CD8-positive, alpha-beta memory T cell (primary cell): ENCODE data around the gene BNIPL. TPM values are rescaled to one million over a fixed set of nuclear protein-coding genes. Genes with fewer than 3 reads are reported as not detected.

Source experiments
- CTCF ChIA-PET: fragments of 350-600 bp; sonication (Branson Sonifier 250); formaldehyde crosslinking; loops from one replicate; lab custom pipeline; 2021; ENCODE audit warnings: antibody characterized with exemption; lab: Charles Lee
- POLR2A ChIA-PET: fragments of 350-600 bp; sonication (Branson Sonifier 250); formaldehyde crosslinking; loops from one replicate; lab custom pipeline; 2021; ENCODE audit warnings: antibody characterized with exemption; lab: Charles Lee
- DNase-seq, 5 donors: peaks; one replicate each; pipeline versions ENCODE4 v3.0.0 to v3.0.0-alpha.2; 2020 to 2022; ENCODE audit warnings: mixed read lengths in 1 of 5
- H3K27ac ChIP-seq: one replicate; pipeline ENCODE4 v1.7.0; 2013; ENCODE audit warnings: low read depth, mild to moderate bottlenecking, low read length, moderate library complexity
- H3K27me3 ChIP-seq: 2 replicates; pipeline ENCODE4 v1.7.0; 2013; ENCODE audit warnings: low read length, mild to moderate bottlenecking; ENCODE audit not compliant: insufficient read depth, poor library complexity, severe bottlenecking
- H3K36me3 ChIP-seq: 2 replicates; pipeline ENCODE4 v1.7.0; 2013; ENCODE audit warnings: mild to moderate bottlenecking, low read length, moderate library complexity; ENCODE audit not compliant: insufficient read depth
- H3K4me1 ChIP-seq: 2 replicates; pipeline ENCODE4 v1.7.0; 2013; ENCODE audit warnings: mild to moderate bottlenecking, low read length, moderate library complexity; ENCODE audit not compliant: insufficient read depth
- H3K4me3 ChIP-seq: 2 replicates; pipeline ENCODE4 v1.7.0; 2013; ENCODE audit warnings: mild to moderate bottlenecking, low read length
- H3K9me3 ChIP-seq: 2 replicates; pipeline ENCODE4 v1.7.0; 2013; ENCODE audit warnings: mild to moderate bottlenecking, low read length
- H3K27ac Mint-ChIP-seq, 8 donors: one replicate each; pipeline ENCODE4 v1.8.0; 2020 to 2021; ENCODE audit warnings: mixed read lengths in 8 of 8, mild to moderate bottlenecking in 6 of 8, inconsistent platforms in 3 of 8, moderate library complexity in 3 of 8
- H3K27me3 Mint-ChIP-seq, 2 donors: one replicate each; pipeline ENCODE4 v1.8.0; 2020 to 2021; ENCODE audit warnings: mixed read lengths in 2 of 2, mild to moderate bottlenecking in 1 of 2, moderate library complexity in 1 of 2
- H3K36me3 Mint-ChIP-seq, 3 donors: one replicate each; pipeline ENCODE4 v1.8.0; 2020 to 2021; ENCODE audit warnings: mixed read lengths in 3 of 3, inconsistent platforms in 1 of 3, mild to moderate bottlenecking in 1 of 3
- H3K4me1 Mint-ChIP-seq, 3 donors: one replicate each; pipeline ENCODE4 v1.8.0; 2020 to 2021; ENCODE audit warnings: mixed read lengths in 3 of 3, inconsistent platforms in 1 of 3, mild to moderate bottlenecking in 1 of 3
- H3K4me3 Mint-ChIP-seq, 7 donors: one replicate each; pipeline ENCODE4 v1.8.0; 2020 to 2021; ENCODE audit warnings: mixed read lengths in 7 of 7, mild to moderate bottlenecking in 6 of 7, moderate library complexity in 4 of 7, inconsistent platforms in 2 of 7
- H3K9me3 Mint-ChIP-seq, 5 donors: one replicate each; pipeline ENCODE4 v1.8.0; 2020 to 2022; ENCODE audit warnings: mixed read lengths in 5 of 5, mild to moderate bottlenecking in 3 of 5, moderate library complexity in 2 of 5, inconsistent platforms in 1 of 5
- polyA plus RNA-seq: library from polyadenylated mRNA; unstranded; fragments of 300-500 nt; fragmentation: Illumina TruSeq; gene quantifications from one replicate; pipeline ENCODE4 v1.2.3, GENCODE V29; 2021
- total RNA-seq, 2 experiments: library from RNA; stranded (reverse); gene quantifications; one replicate each; pipeline ENCODE4 v1.2.3, GENCODE V29; 2021

Gene BNIPL
- total and polyA plus RNA-seq, 3 experiments from 2014 or later = 0.08 to 1.3 (median 0.75) TPM

DNA sequence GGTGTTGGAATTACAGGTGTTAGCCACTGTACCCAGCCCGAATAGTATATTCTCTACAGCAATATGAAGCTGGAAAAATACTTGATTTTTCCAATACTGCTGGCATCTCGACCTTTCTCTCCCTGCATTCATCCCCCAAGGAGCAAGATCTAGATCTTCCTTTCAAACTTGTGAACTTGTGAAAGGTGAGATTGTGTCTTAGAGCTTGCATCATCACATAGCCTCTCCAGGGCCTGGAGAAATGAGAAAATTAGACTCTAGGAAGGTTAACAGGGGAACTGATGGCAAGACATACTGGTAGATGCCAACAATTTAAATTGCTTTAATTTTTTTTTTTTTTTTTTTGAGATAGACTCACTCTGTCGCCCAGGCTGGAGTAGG lies 26.1 kb upstream of the BNIPL start:
- no peak overlapping the region for H3K27ac ChIP-seq
- peak overlapping the region in 4 of 7 donors; percentile 13 to 92 (median 86) for H3K4me3 Mint-ChIP-seq
- H3K9me3 Mint-ChIP-seq = no peaks in the 10 kb centered on the region
- H3K4me1 Mint-ChIP-seq = peaks cover 62 to 79% (median 78%) of the 10 kb centered on the region in 3 donors
- CTCF ChIA-PET = interaction anchor here (2.9 kb wide), 1 partner anchor 14 kb away, joined by 7 read pairs; no protein-coding TSS in a partner anchor
- no peak overlapping the region for H3K4me3 ChIP-seq
- POLR2A ChIA-PET = no interaction called here
- no peaks in the 10 kb centered on the region for H3K36me3 ChIP-seq
- no peaks in the 10 kb centered on the region for H3K27me3 Mint-ChIP-seq
- peaks cover 49% of the 10 kb centered on the region for H3K4me1 ChIP-seq
- no peak for DNase-seq
- H3K27ac Mint-ChIP-seq = peak overlapping the region in 3 of 8 donors; percentile 17 to 69 (median 63)
- peaks cover 0 to 32% (median 1%) of the 10 kb centered on the region in 3 donors for H3K36me3 Mint-ChIP-seq
- no peaks in the 10 kb centered on the region for H3K9me3 ChIP-seq
- H3K27me3 ChIP-seq = no peaks in the 10 kb centered on the region

DNA sequence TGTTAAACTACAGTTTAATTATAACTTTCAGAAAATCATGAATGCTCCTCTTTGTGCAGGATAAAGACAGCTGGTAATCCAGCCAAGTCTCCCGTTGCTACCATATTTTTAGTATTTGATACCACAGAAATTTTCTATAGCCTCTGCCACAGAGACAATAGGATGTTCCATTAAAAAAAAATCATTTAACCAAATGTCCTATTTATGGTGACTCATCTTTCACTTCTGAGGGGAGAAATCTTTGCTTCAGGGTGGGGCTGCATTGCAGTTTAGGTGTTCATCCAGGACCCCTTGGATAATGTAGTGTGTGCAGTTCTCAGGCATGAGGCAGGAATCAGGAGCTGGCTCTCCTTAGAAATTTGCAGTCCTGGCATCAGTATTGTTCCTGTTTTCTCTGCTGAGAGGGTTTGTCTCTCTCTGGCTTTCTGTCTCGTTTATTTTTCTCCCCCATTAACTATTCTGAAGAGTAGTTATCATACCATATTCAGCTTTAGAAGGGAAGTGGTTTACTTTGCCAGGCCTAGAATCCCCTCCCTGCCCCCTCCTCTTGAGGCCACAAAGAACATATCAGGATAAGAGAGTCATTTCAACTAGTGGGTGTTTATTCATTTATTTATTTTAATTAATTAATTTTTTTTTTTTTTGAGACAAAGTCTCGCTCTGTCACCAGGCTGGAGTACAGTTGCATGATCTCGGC lies 25.1 kb upstream of the BNIPL start:
- peak overlapping the region in 2 of 7 donors; percentile 31 to 70 for H3K4me3 Mint-ChIP-seq
- H3K27ac Mint-ChIP-seq = peak overlapping the region; percentile 19 to 77 (median 57)
- no peaks in the 10 kb centered on the region for H3K9me3 Mint-ChIP-seq
- H3K4me3 ChIP-seq = no peak overlapping the region
- CTCF ChIA-PET = interaction anchor here (0.5 to 1.6 kb wide), 4 partner anchors 13 to 224 kb away, joined by 3 to 7 read pairs (median 4); partner anchors contain the start of gene CDC42SE1
- no peaks in the 10 kb centered on the region for H3K9me3 ChIP-seq
- H3K4me1 ChIP-seq = peaks cover 44% of the 10 kb centered on the region
- no peak for DNase-seq
- peaks cover 52 to 69% (median 68%) of the 10 kb centered on the region in 3 donors for H3K4me1 Mint-ChIP-seq
- H3K36me3 ChIP-seq = no peaks in the 10 kb centered on the region
- no peaks in the 10 kb centered on the region for H3K27me3 Mint-ChIP-seq
- peaks cover 0 to 36% (median 1%) of the 10 kb centered on the region in 3 donors for H3K36me3 Mint-ChIP-seq
- POLR2A ChIA-PET = no interaction called here
- no peaks in the 10 kb centered on the region for H3K27me3 ChIP-seq
- no peak overlapping the region for H3K27ac ChIP-seq

DNA sequence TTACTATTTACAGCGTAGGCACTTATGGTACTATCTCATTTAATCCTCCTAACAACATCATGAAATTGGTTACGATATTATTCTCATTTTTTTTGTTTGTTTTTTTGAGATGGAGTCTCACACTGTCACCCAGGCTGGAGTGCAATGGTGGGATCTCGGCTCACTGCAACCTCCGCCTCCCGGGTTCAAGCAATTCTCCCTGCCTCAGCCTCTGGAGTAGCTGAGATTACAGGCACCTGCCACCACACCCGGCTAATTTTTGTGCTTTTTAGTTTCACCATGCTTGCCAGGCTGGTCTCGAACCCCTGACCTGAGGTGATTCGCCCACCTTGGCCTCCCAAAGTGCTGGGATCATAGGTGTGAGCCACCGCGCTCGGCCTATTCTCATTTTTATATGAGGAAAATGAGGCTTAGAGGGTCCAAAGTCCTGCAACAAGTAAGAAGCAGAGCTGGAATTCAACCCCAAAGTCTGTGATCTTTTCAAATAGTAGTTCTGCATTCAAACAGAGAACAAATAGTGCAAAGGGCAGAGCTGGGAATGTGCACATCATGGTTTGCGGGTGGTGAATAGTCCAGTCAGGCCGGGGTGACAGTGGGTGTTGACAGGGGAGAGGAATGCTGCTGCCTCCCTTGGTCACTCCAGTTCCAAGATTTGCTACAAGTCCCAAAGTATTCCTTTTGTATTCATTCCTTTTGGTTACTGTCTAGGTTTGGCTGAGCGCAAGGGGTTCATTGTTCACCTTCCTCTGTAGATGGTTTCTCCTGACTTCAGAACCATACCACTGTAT lies 23.5 kb upstream of the BNIPL start:
- POLR2A ChIA-PET = no interaction called here
- H3K27me3 ChIP-seq = no peaks in the 10 kb centered on the region
- CTCF ChIA-PET = interaction anchor here (1.6 kb wide), 1 partner anchor 12 kb away, joined by 7 read pairs; no protein-coding TSS in a partner anchor
- no peak for DNase-seq
- Mint-ChIP-seq H3K4me3 (peak overlapping the region in 1 of 7 donors; percentile 45), H3K4me1 (peaks cover 36 to 53% (median 53%) of the 10 kb centered on the region in 3 donors), H3K36me3 (peaks cover 0 to 44% (median 4%) of the 10 kb centered on the region in 3 donors), H3K27me3 (no peaks in the 10 kb centered on the region), H3K27ac (peak overlapping the region in 5 of 8 donors; percentile 10 to 51 (median 36)), H3K9me3 (no peaks in the 10 kb centered on the region)
- H3K4me1 ChIP-seq = peaks cover 28% of the 10 kb centered on the region
- H3K9me3 ChIP-seq = no peaks in the 10 kb centered on the region
- peaks cover 2% of the 10 kb centered on the region for H3K36me3 ChIP-seq
- no peak overlapping the region for H3K4me3 ChIP-seq
- H3K27ac ChIP-seq = no peak overlapping the region

GRCh38 chr1:151013518-151013917 lies 22.9 kb upstream of the BNIPL start:
- peaks cover 8% of the 10 kb centered on the region for H3K36me3 ChIP-seq
- H3K27me3 ChIP-seq = no peaks in the 10 kb centered on the region
- Mint-ChIP-seq H3K27ac (peak overlapping the region in 3 of 8 donors; percentile 35 to 51 (median 41)), H3K4me1 (peaks cover 32 to 47% (median 46%) of the 10 kb centered on the region in 3 donors), H3K36me3 (peaks cover 0 to 47% (median 6%) of the 10 kb centered on the region in 3 donors), H3K27me3 (no peaks in the 10 kb centered on the region), H3K4me3 (peak overlapping the region in 1 of 7 donors; percentile 45), H3K9me3 (no peaks in the 10 kb centered on the region)
- H3K9me3 ChIP-seq = no peaks in the 10 kb centered on the region
- no peak overlapping the region for H3K27ac ChIP-seq
- H3K4me1 ChIP-seq = peaks cover 27% of the 10 kb centered on the region
- POLR2A ChIA-PET = no interaction called here
- no peak for DNase-seq
- CTCF ChIA-PET = no interaction called here
- H3K4me3 ChIP-seq = no peak overlapping the region

DNA sequence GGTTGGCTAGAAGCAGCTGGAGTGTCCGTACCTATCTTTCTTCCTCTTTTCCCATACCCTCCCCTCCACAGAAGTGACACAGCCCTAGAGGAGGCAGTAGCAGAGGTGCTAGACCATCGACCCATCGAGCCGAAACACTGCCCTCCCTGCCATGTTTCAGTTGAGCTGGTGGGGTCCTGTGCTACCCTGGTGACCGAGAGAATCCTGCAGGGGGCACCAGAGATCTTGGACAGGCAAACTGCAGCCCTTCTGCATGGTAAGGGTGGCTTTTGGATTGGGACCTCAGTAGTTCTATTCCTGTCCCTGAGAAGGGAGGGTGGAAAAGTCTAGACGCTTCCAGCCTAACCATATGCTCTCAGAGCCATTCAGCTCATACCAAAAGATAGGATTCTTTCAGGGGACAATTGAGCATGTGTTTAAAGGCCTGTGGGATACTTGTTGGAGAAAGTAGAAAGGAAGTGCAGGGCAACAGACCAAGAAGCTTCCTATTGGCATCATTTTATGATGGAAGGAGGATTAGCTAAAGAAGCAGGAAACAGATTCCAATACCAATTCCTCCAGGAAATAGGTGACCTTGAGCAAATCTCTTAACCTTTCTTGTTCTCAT lies 11.7 kb upstream of the BNIPL start:
- Histone ChIP-seq H3K4me3 (no peak overlapping the region), H3K27me3 (no peaks in the 10 kb centered on the region), H3K36me3 (peaks cover 12% of the 10 kb centered on the region), H3K9me3 (no peaks in the 10 kb centered on the region), H3K27ac (no peak overlapping the region), H3K4me1 (peaks cover 7% of the 10 kb centered on the region)
- DNase-seq = peak; percentile 77 to 90 (median 83)
- H3K36me3 Mint-ChIP-seq = peaks cover 5 to 58% (median 25%) of the 10 kb centered on the region in 3 donors
- peaks cover 6 to 7% (median 7%) of the 10 kb centered on the region in 3 donors for H3K4me1 Mint-ChIP-seq
- H3K9me3 Mint-ChIP-seq = no peaks in the 10 kb centered on the region
- ChIA-PET POLR2A (interaction anchor here (0.7 to 1.6 kb wide), 3 partner anchors 35 to 302 kb away, joined by 3 to 6 read pairs (median 3); partner anchors contain the start of genes CDC42SE1 and MLLT11), CTCF (interaction anchor here (1.0 to 3.6 kb wide), 27 partner anchors 9 to 227 kb away, joined by 3 to 60 read pairs (median 7); partner anchors contain the start of genes BNIPL, C1orf56, CDC42SE1 and GABPB2)
- H3K27me3 Mint-ChIP-seq = no peaks in the 10 kb centered on the region
- H3K27ac Mint-ChIP-seq = peak overlapping the region; percentile 11 to 90 (median 73)
- H3K4me3 Mint-ChIP-seq = peak overlapping the region in 3 of 7 donors; percentile 28 to 72 (median 43)

GRCh38 chr1:151026460-151026859 lies 9.9 kb upstream of the BNIPL start:
- POLR2A ChIA-PET = interaction anchor here (0.7 kb wide), 1 partner anchor 49 kb away, joined by 3 read pairs; no protein-coding TSS in a partner anchor
- no peak overlapping the region for H3K27ac ChIP-seq

GRCh38 chr1:151032164-151032563 lies 4.2 kb upstream of the BNIPL start:
- Mint-ChIP-seq H3K4me3 (no peak overlapping the region), H3K36me3 (peaks cover 5 to 60% (median 26%) of the 10 kb centered on the region in 3 donors), H3K27me3 (no peaks in the 10 kb centered on the region), H3K9me3 (no peaks in the 10 kb centered on the region), H3K27ac (no peak overlapping the region), H3K4me1 (peaks cover 0 to 6% (median 2%) of the 10 kb centered on the region in 3 donors)
- peaks cover 26% of the 10 kb centered on the region for H3K36me3 ChIP-seq
- POLR2A ChIA-PET = interaction anchor here (0.7 kb wide), 1 partner anchor 77 kb away, joined by 4 read pairs; no protein-coding TSS in a partner anchor
- no peaks in the 10 kb centered on the region for H3K27me3 ChIP-seq
- CTCF ChIA-PET = interaction anchor here (1.0 to 1.6 kb wide), 2 partner anchors 16 to 68 kb away, joined by 3 to 7 read pairs; partner anchors contain the start of gene C1orf56
- DNase-seq = no peak
- H3K4me1 ChIP-seq = no peaks in the 10 kb centered on the region
- H3K9me3 ChIP-seq = no peaks in the 10 kb centered on the region
- no peak overlapping the region for H3K27ac ChIP-seq
- H3K4me3 ChIP-seq = no peak overlapping the region

More at GRCh38 chr1:151026460-151026859, 9.9 kb upstream of the BNIPL start:
- no peaks in the 10 kb centered on the region for H3K27me3 ChIP-seq
- Mint-ChIP-seq H3K27me3 (no peaks in the 10 kb centered on the region), H3K4me1 (peaks cover 6 to 7% (median 7%) of the 10 kb centered on the region in 3 donors), H3K4me3 (no peak overlapping the region), H3K36me3 (peaks cover 5 to 70% (median 31%) of the 10 kb centered on the region in 3 donors), H3K9me3 (no peaks in the 10 kb centered on the region), H3K27ac (peak overlapping the region in 2 of 8 donors; percentile 63 to 78)
- no peak for DNase-seq
- CTCF ChIA-PET = interaction anchor here (3.0 to 3.6 kb wide), 4 partner anchors 21 to 130 kb away, joined by 33 to 60 read pairs (median 50); partner anchors contain the start of genes C1orf56, CDC42SE1, MLLT11 and TNFAIP8L2
- H3K36me3 ChIP-seq = peaks cover 16% of the 10 kb centered on the region
- H3K9me3 ChIP-seq = no peaks in the 10 kb centered on the region
- H3K4me1 ChIP-seq = peaks cover 7% of the 10 kb centered on the region
- H3K4me3 ChIP-seq = no peak overlapping the region
